GM19023 (cell line): ENCODE data around the gene JAZF1.

Experiments
- ATAC-seq: cut with Tn5 transposase; IDR thresholded peaks from one replicate; pipeline ENCODE4 v1.9.1; 2021; ENCODE audit warnings: mild to moderate bottlenecking, moderate library complexity; ENCODE audit not compliant: unreplicated experiment

Gene JAZF1

DNA sequence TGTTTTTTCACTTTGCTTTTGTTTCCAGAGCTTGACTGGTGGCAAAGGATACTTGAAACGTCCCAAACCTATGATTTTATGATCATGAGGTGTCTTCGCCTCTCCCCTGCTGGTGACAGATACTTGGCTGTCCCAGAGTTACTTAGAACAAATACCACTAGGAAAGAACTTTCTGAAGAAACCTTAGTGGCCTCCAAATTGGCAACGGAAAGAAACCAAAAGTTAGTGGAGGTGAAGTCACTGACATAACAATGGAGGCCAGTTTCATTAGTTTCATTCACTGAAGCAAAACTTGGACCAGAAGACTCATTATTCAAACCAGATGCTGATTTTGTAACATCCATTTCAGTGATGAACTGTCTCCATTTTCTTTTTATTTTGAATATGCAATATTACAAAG is 68.6 kb downstream of the JAZF1 start:
- ATAC-seq, result no peak

DNA sequence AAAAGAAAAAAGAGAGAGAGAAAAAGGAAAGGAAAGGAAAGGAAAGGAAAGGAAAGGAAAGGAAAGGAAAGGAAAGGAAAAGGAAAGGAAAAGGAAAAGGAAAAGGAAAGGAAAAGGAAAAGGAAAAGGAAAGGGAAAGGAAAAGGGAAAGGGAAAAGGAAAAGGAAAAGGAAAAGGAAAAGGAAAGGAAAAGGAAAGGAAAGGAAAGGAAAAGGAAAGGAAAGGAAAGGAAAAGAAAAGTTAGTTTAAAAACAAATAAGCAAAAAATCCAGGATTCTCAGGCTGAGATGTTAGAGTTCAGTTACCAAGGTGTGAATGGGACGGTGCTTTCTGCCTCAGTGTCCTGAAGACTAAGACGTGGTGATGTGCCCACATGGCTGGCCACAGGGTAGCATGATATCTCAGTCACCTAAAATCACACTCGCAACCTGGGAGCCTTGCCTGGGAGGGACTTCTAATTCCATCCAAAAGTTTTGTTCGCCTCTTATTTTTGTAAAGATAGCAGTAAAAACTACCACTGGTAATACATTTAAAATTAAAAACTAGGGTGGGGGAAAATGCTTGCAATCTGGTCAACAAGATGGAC is 70.1 kb downstream of the JAZF1 start:
- no peak for ATAC-seq

DNA sequence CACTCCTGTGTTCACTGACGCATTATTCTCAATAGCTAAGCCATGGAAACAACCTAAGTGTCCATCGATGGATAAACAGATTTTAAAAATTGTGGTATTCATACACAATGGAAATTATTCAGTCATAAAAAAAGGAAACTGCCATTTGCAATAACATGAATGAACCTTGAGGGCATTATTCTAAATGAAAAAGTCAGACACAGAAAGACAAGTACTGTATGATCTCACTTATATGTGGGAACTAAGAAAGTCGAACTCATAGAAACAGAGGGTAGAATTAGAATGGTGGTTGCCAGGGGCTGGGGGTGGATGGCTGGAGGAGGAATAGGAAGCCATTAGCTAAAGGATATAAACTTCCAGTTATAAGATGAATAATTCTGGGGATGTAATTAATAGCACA is 71.8 kb downstream of the JAZF1 start:
- no peak for ATAC-seq

DNA sequence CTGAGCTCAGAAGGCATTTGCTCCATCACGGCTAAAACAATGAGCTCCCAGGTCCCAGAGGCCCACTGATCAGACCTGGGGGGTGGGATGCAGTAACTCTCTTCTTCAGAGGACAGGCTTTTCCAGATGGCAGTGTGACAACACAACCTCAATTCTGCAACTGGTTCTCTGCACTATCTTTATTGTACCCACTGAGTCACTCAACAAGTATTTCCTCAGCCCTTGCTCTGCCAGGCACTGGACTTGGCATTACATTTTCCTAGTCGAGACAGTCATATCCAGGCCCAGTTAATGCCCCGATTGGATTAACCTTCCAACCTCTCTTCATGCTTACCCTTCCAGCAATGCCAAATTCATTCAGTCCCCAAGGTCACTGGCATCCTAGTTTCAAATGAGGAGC is 72.6 kb downstream of the JAZF1 start:
- ATAC-seq, result no peak

DNA sequence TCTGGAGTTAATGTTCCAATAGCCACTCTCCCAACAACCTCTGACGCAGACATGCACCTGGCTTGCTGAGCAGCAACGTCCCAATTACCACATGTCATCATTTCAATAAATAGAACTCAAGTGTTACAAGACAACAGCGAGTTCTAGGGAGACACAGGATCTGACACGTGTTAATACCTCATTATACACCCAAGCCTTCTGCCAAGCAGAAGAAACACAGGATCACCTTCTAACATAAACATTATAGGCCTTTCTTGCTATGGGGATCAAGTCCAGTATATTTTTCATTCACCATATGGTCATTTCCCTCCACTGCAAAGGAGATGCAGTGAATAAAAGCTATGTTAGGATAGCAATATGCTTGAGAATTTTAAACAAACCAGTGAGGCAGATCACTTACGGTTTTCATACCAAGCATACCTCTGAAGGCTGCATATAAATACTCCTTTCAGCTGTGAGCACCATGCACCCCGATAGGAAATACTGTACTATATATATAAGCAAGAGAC is 74.2 kb downstream of the JAZF1 start:
- ATAC-seq, result no peak

DNA sequence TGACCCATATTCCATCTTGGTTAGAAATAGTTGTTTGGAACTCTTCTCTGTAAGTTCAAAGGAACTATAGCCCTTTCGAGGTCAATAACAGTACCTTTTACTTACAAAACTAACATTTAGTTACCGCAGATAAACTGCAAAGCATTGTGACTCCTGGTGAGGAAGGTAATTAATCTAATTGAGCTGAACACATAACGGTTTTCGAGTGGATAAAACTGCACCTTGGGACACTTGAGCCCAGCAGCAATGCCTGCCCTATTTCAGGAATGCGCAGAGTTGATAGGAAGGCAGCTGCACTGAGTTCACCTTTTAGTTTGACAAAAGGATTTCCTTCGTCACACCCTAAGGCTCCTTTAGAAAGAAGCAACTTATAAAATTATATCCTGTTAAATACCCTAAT is 75.4 kb downstream of the JAZF1 start:
- no peak for ATAC-seq

DNA sequence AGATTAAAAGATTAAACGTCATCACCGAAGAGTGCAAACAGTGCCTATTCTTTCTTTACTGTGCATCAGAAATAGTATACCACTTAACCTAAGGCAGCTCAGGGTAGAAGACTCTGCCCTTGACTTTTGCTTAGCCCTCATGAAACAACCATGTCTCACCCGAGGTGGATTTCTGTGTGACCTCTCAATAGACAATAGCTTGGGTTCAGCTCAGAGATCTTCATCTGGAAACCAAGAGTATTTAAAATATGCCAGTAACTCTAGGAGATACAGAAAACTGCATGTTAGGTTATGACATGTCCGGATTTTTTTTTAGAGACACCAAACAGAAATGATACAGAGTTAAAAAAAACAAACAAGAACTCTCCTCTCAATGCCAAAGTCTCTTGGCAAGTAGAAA is 75.8 kb downstream of the JAZF1 start:
- no peak for ATAC-seq

DNA sequence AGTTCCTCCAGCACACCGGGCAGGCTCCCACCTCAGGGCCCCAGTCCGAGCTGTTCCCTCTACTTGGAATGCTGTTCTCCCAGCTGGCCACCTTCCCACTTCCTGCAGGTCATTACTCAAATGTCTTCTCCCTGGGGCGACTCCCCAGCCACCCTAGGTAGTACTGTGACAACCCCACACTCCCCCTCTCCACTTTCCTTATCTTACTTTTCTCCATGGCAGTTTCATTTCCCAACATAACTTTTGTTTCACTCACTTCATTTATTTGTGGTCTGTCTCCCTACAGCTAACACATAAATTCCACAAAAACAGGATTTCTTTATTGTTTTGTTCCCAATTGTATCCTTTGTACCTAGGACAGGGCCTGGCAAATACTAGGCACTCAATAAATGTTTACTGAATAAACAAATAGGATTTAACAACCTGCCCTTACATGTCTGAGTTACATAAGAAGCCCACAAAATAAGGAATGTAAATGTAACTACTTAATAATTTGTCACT is 76.5 kb downstream of the JAZF1 start:
- ATAC-seq, result no peak

DNA sequence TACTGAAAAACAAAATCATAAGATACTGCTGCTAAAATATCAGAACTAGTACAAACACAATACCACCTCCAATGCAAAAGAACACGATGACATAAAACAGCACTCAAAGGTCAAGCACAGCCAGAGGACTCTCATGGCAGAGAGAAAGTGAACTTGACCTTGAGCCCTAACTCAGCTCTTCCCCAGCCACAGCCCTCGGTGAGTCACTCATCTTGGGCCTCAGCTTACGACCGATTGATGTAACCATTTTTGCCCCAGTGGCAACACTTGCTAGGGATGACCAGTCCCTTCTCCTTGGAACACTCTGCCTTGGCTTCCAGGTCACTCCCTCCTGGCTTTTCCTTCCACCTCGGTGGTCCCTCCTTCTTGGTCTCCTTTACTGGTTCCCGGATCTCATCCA is 77.8 kb downstream of the JAZF1 start:
- ATAC-seq, result no peak

DNA sequence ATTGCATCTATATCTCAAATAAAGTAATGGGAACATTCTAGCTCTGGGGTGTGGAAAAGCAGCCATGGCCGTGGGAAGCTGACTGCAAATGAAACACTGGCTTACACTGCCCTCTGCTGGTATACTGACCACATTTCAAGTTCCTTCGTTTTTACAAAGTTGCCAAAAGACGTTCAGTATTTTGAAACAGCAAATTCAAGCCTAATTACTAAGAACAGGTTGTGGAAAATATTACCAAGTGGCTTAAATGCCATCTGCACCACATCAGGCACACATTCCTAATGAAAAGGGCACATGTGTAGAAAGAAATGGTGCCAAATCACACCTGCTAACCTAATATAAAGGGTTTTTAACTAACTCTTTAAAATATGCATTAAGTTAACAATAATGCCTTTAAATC is 83.9 kb downstream of the JAZF1 start:
- ATAC-seq, result no peak

DNA sequence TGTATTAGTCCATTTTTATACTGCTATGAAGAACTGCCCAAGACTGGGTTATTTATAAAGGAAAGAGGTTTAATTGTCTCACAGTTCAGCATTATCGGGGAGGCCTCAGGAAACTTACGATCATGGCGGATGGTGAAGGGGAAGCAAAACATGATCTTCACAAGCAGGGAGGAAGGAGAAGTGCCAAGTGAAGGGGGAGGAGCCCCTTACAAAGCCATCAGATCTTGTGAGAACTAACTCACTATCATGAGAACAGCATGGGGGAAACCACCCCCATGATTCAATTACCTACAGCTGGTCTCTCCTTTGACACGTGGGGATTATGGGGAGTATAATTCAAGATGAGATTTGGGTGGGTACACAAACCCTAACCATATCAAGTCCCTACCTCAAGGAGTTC is 85.4 kb downstream of the JAZF1 start:
- ATAC-seq, result no peak

DNA sequence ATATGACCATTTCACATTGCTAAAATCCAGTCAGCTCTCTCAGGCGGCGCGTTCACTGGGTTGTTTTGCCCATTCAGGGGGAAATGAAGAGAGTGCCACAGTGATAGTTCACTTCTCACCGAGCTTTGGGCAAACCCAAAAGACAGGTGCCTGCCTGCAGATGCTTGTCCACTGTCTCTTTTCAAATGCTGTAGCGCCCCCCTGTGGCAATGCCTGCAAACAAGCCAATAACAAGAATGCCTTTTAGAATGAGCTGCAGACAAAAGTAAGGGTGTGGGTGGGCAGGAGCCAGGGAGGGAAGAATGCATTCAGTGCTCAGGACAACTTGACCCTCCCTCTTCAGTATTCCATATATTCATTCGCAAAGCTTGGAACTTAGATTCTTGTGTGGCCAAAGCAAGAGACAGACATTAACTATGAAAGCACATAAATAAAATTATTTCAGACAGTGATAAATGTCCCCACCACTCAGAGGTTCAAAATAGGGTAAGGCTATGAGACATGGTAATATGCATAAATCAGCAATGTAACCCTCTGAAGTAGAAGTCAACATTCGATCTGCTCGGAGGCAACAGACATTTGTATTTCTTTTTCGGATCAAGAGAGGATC is 86.9 kb downstream of the JAZF1 start:
- no peak for ATAC-seq

DNA sequence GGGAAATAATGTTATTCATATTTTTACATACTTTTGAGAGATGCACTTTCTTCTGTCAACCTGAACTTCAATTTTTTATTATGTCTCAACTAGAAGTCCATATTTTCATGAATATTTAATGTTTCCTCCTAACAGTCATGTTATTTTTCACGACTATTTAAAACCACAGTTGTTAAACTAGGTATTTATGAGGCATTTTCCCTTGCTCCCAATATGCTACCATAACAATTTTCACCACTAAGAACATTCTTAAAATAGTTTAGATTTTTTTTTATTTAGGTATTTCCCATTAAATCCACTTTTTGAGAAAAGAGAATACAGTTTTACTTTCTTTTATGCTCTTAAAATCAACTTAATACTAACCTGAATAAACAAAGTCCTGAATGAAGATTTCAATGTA is 89.4 kb downstream of the JAZF1 start:
- ATAC-seq, result no peak

DNA sequence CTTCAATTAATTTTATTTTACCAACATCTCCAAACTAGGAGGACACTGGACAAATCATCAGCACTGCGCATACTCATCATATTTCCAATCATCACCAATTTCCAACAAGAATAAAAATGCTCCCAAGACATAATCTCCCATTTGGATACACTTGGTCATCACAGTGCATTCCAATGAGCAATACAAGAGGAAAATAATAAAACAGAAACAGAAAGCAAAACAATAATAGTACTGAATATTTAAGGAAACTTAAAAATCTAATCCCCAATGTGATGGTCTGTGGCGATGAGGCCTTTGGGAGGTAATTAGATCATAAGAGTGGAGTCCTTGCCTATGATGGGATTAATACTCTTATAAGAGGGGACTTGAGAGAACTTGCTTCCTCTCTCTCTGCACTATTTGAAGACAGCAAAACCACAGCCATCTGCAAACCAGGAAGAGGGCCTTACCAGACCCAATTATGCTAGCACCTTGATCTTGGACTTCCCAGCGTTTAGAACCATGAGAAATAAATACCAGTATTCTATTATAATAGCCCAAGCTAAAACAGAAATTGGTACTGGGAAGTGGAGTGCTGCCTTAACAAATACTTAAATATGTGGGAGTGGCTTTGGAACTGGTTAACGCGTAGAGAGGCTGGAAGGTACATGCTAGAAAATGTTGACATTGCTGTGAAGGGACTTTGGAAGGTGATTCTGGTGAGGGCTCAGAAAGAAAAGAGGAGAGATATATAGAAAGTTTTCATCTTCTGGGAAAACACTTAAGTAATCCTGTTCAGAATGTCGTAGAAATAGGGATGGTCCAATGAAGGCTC is 91.5 kb downstream of the JAZF1 start:
- no peak for ATAC-seq

DNA sequence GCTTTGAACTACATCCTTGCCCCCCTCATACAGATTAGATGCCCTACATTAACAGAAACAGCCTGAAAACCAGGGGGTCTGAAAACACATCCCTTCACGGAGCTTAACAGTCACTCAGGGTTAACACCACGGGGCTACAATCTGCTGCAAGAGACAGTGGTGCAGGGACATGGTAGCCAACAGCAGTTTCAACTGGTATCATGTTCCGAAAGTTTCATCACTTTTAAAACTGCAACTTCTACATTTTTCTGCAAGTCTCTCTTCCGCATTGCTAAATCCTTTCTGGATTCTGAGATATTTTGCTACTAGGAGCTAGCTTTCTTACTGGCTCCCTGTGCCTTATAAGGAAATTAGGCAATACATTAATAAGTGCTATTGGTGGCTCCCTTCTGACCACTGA is 92.6 kb downstream of the JAZF1 start:
- ATAC-seq, result no peak

DNA sequence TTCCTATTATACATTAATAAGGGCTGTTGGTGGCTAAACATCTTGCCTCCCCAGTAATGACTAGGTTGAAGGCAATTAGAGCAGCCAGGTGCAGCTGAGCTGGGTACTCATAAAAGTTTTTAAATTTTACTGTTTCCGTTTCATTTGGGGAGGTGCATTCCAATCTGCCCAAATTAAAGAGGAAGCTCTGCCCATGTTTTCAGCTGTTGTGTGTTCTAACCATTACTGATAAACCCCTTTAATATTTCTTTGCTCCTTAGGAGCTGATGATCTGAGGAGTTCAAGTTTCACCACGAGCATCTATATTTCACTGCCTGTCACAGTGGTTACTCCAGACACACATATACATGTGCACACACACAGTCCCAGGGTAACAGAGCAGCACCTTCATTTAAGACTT is 94.4 kb downstream of the JAZF1 start:
- ATAC-seq, result no peak

DNA sequence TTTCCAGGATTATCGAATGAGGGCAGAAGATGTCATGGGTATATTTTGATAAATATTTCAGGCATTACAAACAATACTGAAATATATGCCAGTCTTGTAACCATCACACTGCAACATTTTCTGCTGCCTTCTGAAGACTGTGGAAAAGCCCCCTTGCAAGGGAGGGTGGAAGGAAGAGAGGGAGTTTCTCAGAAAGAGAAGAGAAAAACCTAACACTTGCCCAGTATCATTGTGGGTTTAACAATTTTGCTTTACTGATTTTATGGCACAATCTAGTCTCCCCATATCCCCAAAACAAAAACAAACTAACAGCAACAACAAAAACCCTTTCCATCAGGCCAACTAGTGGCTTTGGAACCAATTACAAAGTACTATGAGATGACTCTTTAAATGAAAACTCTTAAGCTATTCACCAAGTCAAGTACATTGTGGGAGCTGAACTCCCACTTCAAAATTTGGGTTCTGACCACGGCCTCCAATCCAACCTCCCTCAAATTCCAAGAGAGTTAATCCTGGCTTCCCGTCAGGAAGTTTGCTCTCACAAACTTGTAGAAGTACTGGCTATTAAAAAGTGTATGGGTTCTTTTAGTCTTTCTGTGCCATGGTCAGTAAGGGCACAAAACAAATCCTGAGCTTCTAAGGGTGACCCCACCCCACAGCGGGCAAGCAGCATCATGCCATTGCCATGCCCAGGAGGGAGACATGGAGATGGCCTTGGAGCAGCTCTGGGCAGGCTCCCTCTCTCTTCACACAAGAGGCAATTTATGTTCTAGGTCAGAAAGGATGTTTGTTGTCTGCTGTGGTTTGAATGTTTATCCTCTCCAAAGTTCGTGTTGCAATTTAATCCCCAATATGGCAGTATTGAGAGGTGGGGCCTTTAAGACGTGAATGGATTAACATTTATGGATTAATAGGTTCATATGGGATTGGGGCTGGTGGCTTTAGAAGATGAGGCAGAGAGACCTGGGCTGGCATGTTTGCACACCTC is 96.3 kb downstream of the JAZF1 start:
- ATAC-seq, result no peak

DNA sequence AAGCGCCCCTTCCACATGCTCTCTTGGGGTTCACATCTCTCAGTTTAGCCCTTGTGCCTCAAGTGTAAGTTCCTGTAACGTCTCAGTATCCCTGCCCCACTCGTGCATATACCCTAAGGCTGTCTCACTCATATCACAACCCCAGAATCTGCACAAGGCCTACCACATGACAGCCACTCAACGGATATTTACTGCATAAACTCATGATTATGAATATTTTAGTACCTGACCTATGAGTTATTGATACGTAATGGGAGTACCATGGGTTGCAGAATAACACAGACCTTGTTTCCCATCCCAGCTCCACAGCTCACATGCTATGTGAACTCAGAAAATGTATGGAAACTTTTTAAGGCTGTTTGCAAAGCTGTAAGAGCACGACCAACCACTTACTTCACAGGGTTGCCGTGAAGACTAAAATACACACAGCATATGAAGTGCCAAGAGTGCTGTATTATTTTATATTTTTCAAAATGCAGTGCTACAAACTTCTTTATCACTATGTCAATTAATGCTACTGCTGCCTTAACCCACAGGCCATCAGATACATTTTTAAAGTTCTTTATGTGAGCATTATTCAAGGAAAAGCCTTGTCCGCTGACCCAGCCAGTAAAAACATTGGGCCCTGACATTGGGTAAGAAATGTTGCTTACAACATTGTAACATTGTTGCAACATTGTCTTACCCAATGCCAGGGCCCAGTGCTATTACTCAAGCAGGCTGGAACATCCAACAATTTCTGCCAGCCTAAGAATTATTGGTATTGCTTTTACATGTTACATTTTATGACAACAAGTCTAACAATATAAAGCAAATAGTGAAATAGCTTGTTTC is 97.2 kb downstream of the JAZF1 start:
- no peak for ATAC-seq

DNA sequence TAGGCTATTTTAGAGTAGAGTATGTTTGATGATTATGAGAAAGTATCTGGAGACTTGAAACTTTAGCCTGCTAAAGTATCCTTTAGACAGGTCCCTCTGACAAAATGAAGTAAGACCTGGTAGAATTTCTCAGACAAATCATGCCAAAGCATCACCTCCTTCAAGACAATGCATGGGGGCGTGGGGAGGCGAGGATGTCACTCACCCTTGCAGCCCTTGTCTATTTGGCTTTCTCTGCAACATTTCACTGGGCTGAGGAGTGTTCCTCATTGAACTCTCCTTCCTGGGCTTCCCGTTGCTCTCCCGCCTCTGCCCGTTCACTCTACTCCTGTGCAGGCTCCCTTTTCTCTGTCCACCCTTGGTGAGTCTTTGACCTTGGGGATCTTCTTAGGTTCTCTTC is 98.5 kb downstream of the JAZF1 start:
- no peak for ATAC-seq

DNA sequence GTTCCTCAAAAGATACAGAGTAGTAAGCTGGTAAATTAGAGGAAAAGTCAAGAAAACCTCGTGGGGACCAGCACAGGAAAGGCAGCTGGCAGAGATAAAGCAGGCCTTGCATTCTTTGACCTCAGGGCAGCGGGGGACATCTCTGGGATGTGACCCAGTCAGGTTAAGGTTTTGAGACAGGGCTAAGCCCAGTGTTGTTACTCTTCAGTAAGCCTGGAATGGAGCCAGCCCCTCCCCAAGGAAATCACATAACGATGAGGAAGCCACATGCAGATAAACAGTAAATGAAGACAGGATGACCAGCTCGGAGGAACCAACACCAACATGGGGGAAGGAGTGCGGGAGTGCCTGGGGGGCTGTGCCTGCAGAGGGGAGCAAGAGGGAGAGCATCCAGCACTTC is 99.6 kb downstream of the JAZF1 start:
- ATAC-seq, result no peak
